NCI-H2029 treated with DMSO at 0.1 percent for 48 hours (cell line): ENCODE data around the gene USP43.
"Not testable (repeated sequence)": the region's sequence is repeated elsewhere in the genome, so short reads cannot be mapped to it uniquely, and the experiment has no call there.

ENCODE experiments used
- DNase-seq: peaks from one replicate; lab custom pipeline; 2025; lab: John Stamatoyannopoulos, UW

The USP43 gene

GRCh38 chr17:9644910-9645751 is at the start of gene USP43:
TSS of gene USP43 (plus strand) at chr17:9645517. CDS start at chr17:9645633, 116 bp downstream.
- DNase-seq: no peak

- DNase-seq: not testable (repeated sequence)
Observed at GRCh38 chr17:9597638-9598037, 47.7 kb upstream of the USP43 start.

GRCh38 chr17:9598661-9599060 is 46.7 kb upstream of the USP43 start:
- DNase-seq: no peak

- DNase-seq: not testable (repeated sequence)
Observed at GRCh38 chr17:9604583-9604982, 40.7 kb upstream of the USP43 start.

- no peak for DNase-seq
Observed at GRCh38 chr17:9606453-9606852, 38.9 kb upstream of the USP43 start.

GRCh38 chr17:9607058-9607457 is 38.3 kb upstream of the USP43 start:
- DNase-seq: not testable (repeated sequence)

GRCh38 chr17:9611557-9611956 is 33.8 kb upstream of the USP43 start:
- no peak for DNase-seq

- no peak for DNase-seq
Observed at GRCh38 chr17:9612006-9612405, 33.3 kb upstream of the USP43 start.

GRCh38 chr17:9615486-9615885 is 29.8 kb upstream of the USP43 start:
- DNase-seq: no peak

- no peak for DNase-seq
Observed at GRCh38 chr17:9622961-9623360, 22.4 kb upstream of the USP43 start.

GRCh38 chr17:9628509-9628908 is 16.8 kb upstream of the USP43 start:
- no peak for DNase-seq

- DNase-seq: no peak
Observed at GRCh38 chr17:9632741-9633140, 12.6 kb upstream of the USP43 start.

- DNase-seq: no peak
Observed at GRCh38 chr17:9635340-9635739, 10.0 kb upstream of the USP43 start.

GRCh38 chr17:9636501-9636900 is 8.8 kb upstream of the USP43 start:
- DNase-seq: no peak

GRCh38 chr17:9640388-9640787 is 4.9 kb upstream of the USP43 start:
- DNase-seq: not testable (repeated sequence)

GRCh38 chr17:9643611-9644010 is 1.7 kb upstream of the USP43 start:
- DNase-seq: no peak

- DNase-seq: no peak
Observed at GRCh38 chr17:9645851-9646545, 681 bp downstream of the USP43 start.

GRCh38 chr17:9646546-9646885 is 1.2 kb downstream of the USP43 start:
- DNase-seq: no peak

- DNase-seq: no peak
Observed at GRCh38 chr17:9647014-9647413, 1.7 kb downstream of the USP43 start.

- no peak for DNase-seq
Observed at GRCh38 chr17:9648521-9649110, 3.3 kb downstream of the USP43 start.

- no peak for DNase-seq
Observed at GRCh38 chr17:9658593-9659211, 13.4 kb downstream of the USP43 start.

- DNase-seq: no peak
Observed at GRCh38 chr17:9661027-9661426, 15.7 kb downstream of the USP43 start.

- DNase-seq: not testable (repeated sequence)
Observed at GRCh38 chr17:9663511-9663910, 18.2 kb downstream of the USP43 start.
